ENCODE results near the gene CARD10. TPM values are rescaled to one million over a fixed set of nuclear protein-coding genes. Genes with fewer than 3 reads are reported as not detected.

CARD10 gene
- total RNA-seq, 4 donors from 2014 or later: 4.0 to 14.0 (median 9.9) TPM

DNA sequence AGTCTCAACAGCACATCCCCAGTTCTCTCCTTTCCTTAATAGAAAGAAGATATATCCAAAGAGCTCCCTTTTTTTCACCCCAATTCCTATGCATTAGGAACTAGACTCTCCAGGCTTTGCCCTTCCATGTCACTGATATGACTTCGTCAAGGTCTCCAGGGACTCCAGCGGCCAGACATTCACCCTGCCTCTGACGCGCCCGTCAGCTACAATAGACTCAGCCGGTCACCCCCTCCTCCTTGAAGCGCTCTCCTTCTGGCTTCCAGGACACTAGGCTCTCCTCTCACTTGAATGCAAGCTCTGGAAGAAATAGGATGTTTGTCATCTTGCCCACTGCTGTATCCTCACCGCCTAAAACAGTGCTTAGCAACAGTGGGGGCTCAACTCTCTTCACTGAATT is 77.1 kb downstream of the CARD10 start:
- H3K4me3 ChIP-seq: no peak overlapping the region
- 39 to 69% methylated on average over 8 of the region's 8 CpGs for WGBS, 2 donors (ENCODE audit: low coverage in 1 of 2)
- H3K4me1 ChIP-seq: no peaks in the 10 kb centered on the region
- H3K36me3 ChIP-seq: no peaks in the 10 kb centered on the region
- no peak overlapping the region for H3K27ac ChIP-seq
- TF ChIP-seq EP300 (IDR thresholded peaks at IDR 0.05) (no peak), CTCF (IDR thresholded peaks at IDR 0.05) (no peak)
- no peak for ATAC-seq
- H3K9me3 ChIP-seq: peaks cover 0 to 18% (median 0%) of the 10 kb centered on the region in 3 donors
- H3K27me3 ChIP-seq: peaks cover 86% of the 10 kb centered on the region

DNA sequence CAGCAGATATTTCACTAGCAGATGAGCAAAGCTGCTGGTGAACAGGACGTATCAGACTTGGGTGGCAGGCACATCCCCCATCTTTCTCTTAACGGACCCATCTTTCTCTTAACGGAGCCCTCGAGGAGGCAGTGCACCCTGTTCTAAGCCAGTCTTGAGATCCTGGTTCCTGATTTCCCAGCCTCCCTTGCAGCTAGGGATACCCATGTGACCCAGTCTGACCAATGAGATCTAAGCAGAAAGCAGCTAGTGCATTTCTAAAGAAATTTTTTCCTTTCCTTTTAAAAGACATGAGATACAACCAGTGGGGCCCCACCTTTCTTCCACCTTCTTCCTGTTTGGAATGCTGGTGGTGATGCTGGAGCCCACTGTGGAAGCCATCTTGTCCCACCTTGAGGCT is 78.3 kb downstream of the CARD10 start:
- peaks cover 83% of the 10 kb centered on the region for H3K27me3 ChIP-seq
- 93 to 100% methylated on average over 1 to 4 of the region's 4 CpGs for WGBS, 2 donors (ENCODE audit: low coverage in 1 of 2)
- peaks cover 0 to 18% (median 0%) of the 10 kb centered on the region in 3 donors for H3K9me3 ChIP-seq
- H3K27ac ChIP-seq: no peak overlapping the region
- no peak for ATAC-seq
- H3K4me1 ChIP-seq: no peaks in the 10 kb centered on the region
- no peaks in the 10 kb centered on the region for H3K36me3 ChIP-seq
- H3K4me3 ChIP-seq: no peak overlapping the region
- TF ChIP-seq EP300 (IDR thresholded peaks at IDR 0.05): no peak
- no peak for TF ChIP-seq CTCF (IDR thresholded peaks at IDR 0.05)
- TF ChIP-seq POLR2AphosphoS5 (IDR thresholded peaks at IDR 0.05): no peak
- no peak for TF ChIP-seq POLR2A (IDR thresholded peaks at IDR 0.05)

Other genes with a start within 250 kb of the CARD10 start
- 10 to 100 TPM in 2 of 4 donors, 1 to 10 TPM in 2; 4.2 to 21.3 (median 9.3) TPM for gene CYTH4, start 236.9 kb downstream of the CARD10 start, total RNA-seq
- gene ELFN2, start 91.9 kb downstream of the CARD10 start, total RNA-seq: under 1 TPM in 3 of 4 donors, not detected in 1; under 0.01 to 0.19 (median 0.16) TPM
- 10 to 100 TPM in 3 of 4 donors, 1 to 10 TPM in 1; 6.4 to 14.6 (median 12.1) TPM for gene MFNG, start 33.0 kb downstream of the CARD10 start, total RNA-seq
- 10 to 100 TPM; 19.0 to 37.7 (median 27.4) TPM for gene CDC42EP1, start 41.1 kb upstream of the CARD10 start, total RNA-seq
- gene LGALS2, start 60.7 kb upstream of the CARD10 start, total RNA-seq: not detected
- 10 to 100 TPM; 37.8 to 46.5 (median 39.1) TPM for gene GGA1, start 89.4 kb upstream of the CARD10 start, total RNA-seq
- gene SH3BP1, start 120.3 kb upstream of the CARD10 start, total RNA-seq: 1 to 10 TPM; 2.9 to 4.9 (median 3.2) TPM
- gene PDXP, start 139.3 kb upstream of the CARD10 start, total RNA-seq: 10 to 100 TPM in 3 of 4 donors, 1 to 10 TPM in 1; 9.2 to 19.3 (median 17.2) TPM
- gene LGALS1, start 156.2 kb upstream of the CARD10 start, total RNA-seq: 1,000 to 10,000 TPM in 3 of 4 donors, 100 to 1,000 TPM in 1; 747 to 1,092 (median 1,059) TPM
- 10 to 100 TPM; 16.3 to 29.1 (median 20.2) TPM for gene NOL12, start 166.9 kb upstream of the CARD10 start, total RNA-seq
- 100 to 1,000 TPM; 128 to 234 (median 137) TPM for gene TRIOBP, start 177.6 kb upstream of the CARD10 start, total RNA-seq